ENCODE data around the gene STRN.
"Not testable (repeated sequence)": the region's sequence is repeated elsewhere in the genome, so short reads cannot be mapped to it uniquely, and the experiment has no call there.

The STRN gene

GRCh38 chr2:36915627-36916026 is 50.7 kb downstream of the STRN start:
- Histone ChIP-seq H3K9ac (ENCODE audit: low read length in 5 of 5) (no peak overlapping the region), H3K4me1 (ENCODE audit: control insufficient read depth in 5 of 5, insufficient read depth in 5 of 5, low read length in 5 of 5) (peaks cover 0 to 7% (median 0%) of the 10 kb centered on the region in 5 donors), H3K9me3 (ENCODE audit: control insufficient read depth in 5 of 5, low read length in 5 of 5) (no peaks in the 10 kb centered on the region), H3K4me3 (ENCODE audit: low read depth in 1 of 5, low read length in 5 of 5) (no peak overlapping the region), H3K36me3 (ENCODE audit: control insufficient read depth in 5 of 5, insufficient read depth in 5 of 5, low read length in 5 of 5) (peaks cover 0 to 13% (median 4%) of the 10 kb centered on the region in 5 donors), H3K27me3 (ENCODE audit: control insufficient read depth in 5 of 5, insufficient read depth in 4 of 5, low read length in 5 of 5) (no peaks in the 10 kb centered on the region), H3K27ac (ENCODE audit: low read depth, low read length) (no peak overlapping the region)

GRCh38 chr2:36912695-36913094 is 53.6 kb downstream of the STRN start:
- no peak overlapping the region for H3K4me3 ChIP-seq (ENCODE audit: low read depth in 1 of 5, low read length in 5 of 5)
- H3K4me1 ChIP-seq (ENCODE audit: control insufficient read depth in 5 of 5, insufficient read depth in 5 of 5, low read length in 5 of 5) = peaks cover 0 to 7% (median 0%) of the 10 kb centered on the region in 5 donors
- H3K27ac ChIP-seq (ENCODE audit: low read depth, low read length) = no peak overlapping the region
- H3K36me3 ChIP-seq (ENCODE audit: control insufficient read depth in 5 of 5, insufficient read depth in 5 of 5, low read length in 5 of 5) = peaks cover 0 to 13% (median 4%) of the 10 kb centered on the region in 5 donors
- H3K27me3 ChIP-seq (ENCODE audit: control insufficient read depth in 5 of 5, insufficient read depth in 4 of 5, low read length in 5 of 5) = no peaks in the 10 kb centered on the region
- no peaks in the 10 kb centered on the region for H3K9me3 ChIP-seq (ENCODE audit: control insufficient read depth in 5 of 5, low read length in 5 of 5)
- no peak overlapping the region for H3K9ac ChIP-seq (ENCODE audit: low read length in 5 of 5)

GRCh38 chr2:36911012-36911411 is 55.3 kb downstream of the STRN start:
- peaks cover 0 to 6% (median 0%) of the 10 kb centered on the region in 5 donors for H3K4me1 ChIP-seq (ENCODE audit: control insufficient read depth in 5 of 5, insufficient read depth in 5 of 5, low read length in 5 of 5)

GRCh38 chr2:36906277-36906676 is 60.1 kb downstream of the STRN start:
- Histone ChIP-seq H3K4me3 (ENCODE audit: low read depth in 1 of 5, low read length in 5 of 5) (no peak overlapping the region), H3K4me1 (ENCODE audit: control insufficient read depth in 5 of 5, insufficient read depth in 5 of 5, low read length in 5 of 5) (peaks cover 0 to 3% (median 0%) of the 10 kb centered on the region in 5 donors), H3K27ac (ENCODE audit: low read depth, low read length) (no peak overlapping the region), H3K9ac (ENCODE audit: low read length in 5 of 5) (no peak overlapping the region), H3K27me3 (ENCODE audit: control insufficient read depth in 5 of 5, insufficient read depth in 4 of 5, low read length in 5 of 5) (no peaks in the 10 kb centered on the region), H3K9me3 (ENCODE audit: control insufficient read depth in 5 of 5, low read length in 5 of 5) (no peaks in the 10 kb centered on the region), H3K36me3 (ENCODE audit: control insufficient read depth in 5 of 5, insufficient read depth in 5 of 5, low read length in 5 of 5) (peaks cover 0 to 7% (median 3%) of the 10 kb centered on the region in 5 donors)

More at GRCh38 chr2:36911012-36911411, 55.3 kb downstream of the STRN start:
- Histone ChIP-seq H3K27me3 (ENCODE audit: control insufficient read depth in 5 of 5, insufficient read depth in 4 of 5, low read length in 5 of 5) (no peaks in the 10 kb centered on the region), H3K9ac (ENCODE audit: low read length in 5 of 5) (no peak overlapping the region), H3K9me3 (ENCODE audit: control insufficient read depth in 5 of 5, low read length in 5 of 5) (no peaks in the 10 kb centered on the region), H3K27ac (ENCODE audit: low read depth, low read length) (no peak overlapping the region), H3K36me3 (ENCODE audit: control insufficient read depth in 5 of 5, insufficient read depth in 5 of 5, low read length in 5 of 5) (peaks cover 0 to 13% (median 4%) of the 10 kb centered on the region in 5 donors), H3K4me3 (ENCODE audit: low read depth in 1 of 5, low read length in 5 of 5) (no peak overlapping the region)

GRCh38 chr2:36904636-36905035 is 61.7 kb downstream of the STRN start:
- Histone ChIP-seq H3K27ac (ENCODE audit: low read depth, low read length) (no peak overlapping the region), H3K4me3 (ENCODE audit: low read depth in 1 of 5, low read length in 5 of 5) (no peak overlapping the region), H3K9ac (ENCODE audit: low read length in 5 of 5) (no peak overlapping the region), H3K4me1 (ENCODE audit: control insufficient read depth in 5 of 5, insufficient read depth in 5 of 5, low read length in 5 of 5) (peaks cover 0 to 3% (median 0%) of the 10 kb centered on the region in 5 donors), H3K36me3 (ENCODE audit: control insufficient read depth in 5 of 5, insufficient read depth in 5 of 5, low read length in 5 of 5) (peaks cover 0 to 7% (median 3%) of the 10 kb centered on the region in 5 donors), H3K9me3 (ENCODE audit: control insufficient read depth in 5 of 5, low read length in 5 of 5) (no peaks in the 10 kb centered on the region), H3K27me3 (ENCODE audit: control insufficient read depth in 5 of 5, insufficient read depth in 4 of 5, low read length in 5 of 5) (no peaks in the 10 kb centered on the region)

- Histone ChIP-seq H3K27ac (ENCODE audit: low read depth, low read length) (no peak overlapping the region), H3K4me3 (ENCODE audit: low read depth in 1 of 5, low read length in 5 of 5) (no peak overlapping the region), H3K9me3 (ENCODE audit: control insufficient read depth in 5 of 5, low read length in 5 of 5) (no peaks in the 10 kb centered on the region), H3K9ac (ENCODE audit: low read length in 5 of 5) (no peak overlapping the region), H3K4me1 (ENCODE audit: control insufficient read depth in 5 of 5, insufficient read depth in 5 of 5, low read length in 5 of 5) (peaks cover 0 to 3% (median 0%) of the 10 kb centered on the region in 5 donors), H3K27me3 (ENCODE audit: control insufficient read depth in 5 of 5, insufficient read depth in 4 of 5, low read length in 5 of 5) (no peaks in the 10 kb centered on the region), H3K36me3 (ENCODE audit: control insufficient read depth in 5 of 5, insufficient read depth in 5 of 5, low read length in 5 of 5) (peaks cover 0 to 7% (median 4%) of the 10 kb centered on the region in 5 donors)
Observed at GRCh38 chr2:36902385-36903120, 63.8 kb downstream of the STRN start.

GRCh38 chr2:36892805-36893204 is 73.5 kb downstream of the STRN start:
- Histone ChIP-seq H3K4me3 (ENCODE audit: low read depth in 1 of 5, low read length in 5 of 5) (no peak overlapping the region), H3K4me1 (ENCODE audit: control insufficient read depth in 5 of 5, insufficient read depth in 5 of 5, low read length in 5 of 5) (no peaks in the 10 kb centered on the region), H3K27me3 (ENCODE audit: control insufficient read depth in 5 of 5, insufficient read depth in 4 of 5, low read length in 5 of 5) (no peaks in the 10 kb centered on the region), H3K9me3 (ENCODE audit: control insufficient read depth in 5 of 5, low read length in 5 of 5) (no peaks in the 10 kb centered on the region), H3K27ac (ENCODE audit: low read depth, low read length) (no peak overlapping the region), H3K9ac (ENCODE audit: low read length in 5 of 5) (no peak overlapping the region), H3K36me3 (ENCODE audit: control insufficient read depth in 5 of 5, insufficient read depth in 5 of 5, low read length in 5 of 5) (peaks cover 7 to 14% (median 9%) of the 10 kb centered on the region in 5 donors)

- Histone ChIP-seq H3K27ac (ENCODE audit: low read depth, low read length) (no peak overlapping the region), H3K9me3 (ENCODE audit: control insufficient read depth in 5 of 5, low read length in 5 of 5) (no peaks in the 10 kb centered on the region), H3K4me3 (ENCODE audit: low read depth in 1 of 5, low read length in 5 of 5) (no peak overlapping the region), H3K36me3 (ENCODE audit: control insufficient read depth in 5 of 5, insufficient read depth in 5 of 5, low read length in 5 of 5) (peaks cover 7 to 23% (median 16%) of the 10 kb centered on the region in 5 donors), H3K4me1 (ENCODE audit: control insufficient read depth in 5 of 5, insufficient read depth in 5 of 5, low read length in 5 of 5) (no peaks in the 10 kb centered on the region), H3K9ac (ENCODE audit: low read length in 5 of 5) (no peak overlapping the region), H3K27me3 (ENCODE audit: control insufficient read depth in 5 of 5, insufficient read depth in 4 of 5, low read length in 5 of 5) (no peaks in the 10 kb centered on the region)
Observed at GRCh38 chr2:36889795-36890194, 76.5 kb downstream of the STRN start.

GRCh38 chr2:36887095-36887494 is 79.2 kb downstream of the STRN start:
- not testable (repeated sequence) for H3K9me3 ChIP-seq (ENCODE audit: control insufficient read depth in 5 of 5, low read length in 5 of 5); H3K27ac ChIP-seq (ENCODE audit: low read depth, low read length); H3K27me3 ChIP-seq (ENCODE audit: control insufficient read depth in 5 of 5, insufficient read depth in 4 of 5, low read length in 5 of 5); H3K4me1 ChIP-seq (ENCODE audit: control insufficient read depth in 5 of 5, insufficient read depth in 5 of 5, low read length in 5 of 5); H3K4me3 ChIP-seq (ENCODE audit: low read depth in 1 of 5, low read length in 5 of 5); H3K9ac ChIP-seq (ENCODE audit: low read length in 5 of 5)
- H3K36me3 ChIP-seq (ENCODE audit: control insufficient read depth in 5 of 5, insufficient read depth in 5 of 5, low read length in 5 of 5) = peaks cover 16 to 35% (median 27%) of the 10 kb centered on the region in 5 donors

- H3K4me3 ChIP-seq (ENCODE audit: low read depth in 1 of 5, low read length in 5 of 5) = no peak overlapping the region
- H3K36me3 ChIP-seq (ENCODE audit: control insufficient read depth in 5 of 5, insufficient read depth in 5 of 5, low read length in 5 of 5) = peaks cover 18 to 35% (median 27%) of the 10 kb centered on the region in 5 donors
- H3K4me1 ChIP-seq (ENCODE audit: control insufficient read depth in 5 of 5, insufficient read depth in 5 of 5, low read length in 5 of 5) = no peaks in the 10 kb centered on the region
Observed at GRCh38 chr2:36886664-36887063, 79.7 kb downstream of the STRN start.

More at GRCh38 chr2:36886664-36887063, 79.7 kb downstream of the STRN start:
- Histone ChIP-seq H3K27ac (ENCODE audit: low read depth, low read length) (no peak overlapping the region), H3K27me3 (ENCODE audit: control insufficient read depth in 5 of 5, insufficient read depth in 4 of 5, low read length in 5 of 5) (no peaks in the 10 kb centered on the region), H3K9me3 (ENCODE audit: control insufficient read depth in 5 of 5, low read length in 5 of 5) (no peaks in the 10 kb centered on the region), H3K9ac (ENCODE audit: low read length in 5 of 5) (no peak overlapping the region)

Measured in subcutaneous abdominal adipose tissue (tissue), 5 donors.